NCI-H1092 (cell line): ENCODE data around the gene SLC25A34.

Experiments used
- DNase-seq: peaks from one replicate; lab custom pipeline; 2025; lab: John Stamatoyannopoulos, UW

SLC25A34 gene

GRCh38 chr1:15714406-15715136 lies 21.5 kb upstream of the SLC25A34 start:
- no peak for DNase-seq

- no peak for DNase-seq
These were observed 18.5 kb upstream of the SLC25A34 start for GRCh38 chr1:15717418-15718125.

- DNase-seq, result no peak
These were observed 17.9 kb upstream of the SLC25A34 start for GRCh38 chr1:15718199-15718601.

GRCh38 chr1:15719381-15720120 lies 16.5 kb upstream of the SLC25A34 start:
- DNase-seq, result no peak

- DNase-seq, result no peak
These were observed 15.2 kb upstream of the SLC25A34 start for GRCh38 chr1:15720861-15721260.

- DNase-seq, result no peak
These were observed 13.6 kb upstream of the SLC25A34 start for GRCh38 chr1:15722411-15722810.

- DNase-seq, result no peak
These were observed 13.1 kb upstream of the SLC25A34 start for GRCh38 chr1:15722836-15723532.

- no peak for DNase-seq
These were observed 12.3 kb upstream of the SLC25A34 start for GRCh38 chr1:15723631-15724246.

- no peak for DNase-seq
These were observed 10.8 kb upstream of the SLC25A34 start for GRCh38 chr1:15724949-15725880.

- no peak for DNase-seq
These were observed 9.6 kb upstream of the SLC25A34 start for GRCh38 chr1:15726508-15726907.

GRCh38 chr1:15727021-15727420 lies 9.0 kb upstream of the SLC25A34 start:
- DNase-seq, result no peak

GRCh38 chr1:15727424-15727823 lies 8.6 kb upstream of the SLC25A34 start:
- no peak for DNase-seq

- DNase-seq, result no peak
These were observed 8.1 kb upstream of the SLC25A34 start for GRCh38 chr1:15727866-15728534.

GRCh38 chr1:15728937-15729657 lies 7.0 kb upstream of the SLC25A34 start:
- no peak for DNase-seq

- no peak for DNase-seq
These were observed 5.6 kb upstream of the SLC25A34 start for GRCh38 chr1:15730423-15730822.

GRCh38 chr1:15730936-15731335 lies 5.1 kb upstream of the SLC25A34 start:
- no peak for DNase-seq

GRCh38 chr1:15731735-15732685 lies 4.0 kb upstream of the SLC25A34 start:
- DNase-seq, result no peak

GRCh38 chr1:15732686-15733081 lies 3.4 kb upstream of the SLC25A34 start:
- no peak for DNase-seq
